Kidney epithelial cell (primary cell): Measurements from ENCODE around the gene ZCWPW1. TPM values are rescaled to one million over a fixed set of nuclear protein-coding genes. Genes with fewer than 3 reads are reported as not detected.

Experiments used
- DNase-seq: peaks from one replicate; pipeline ENCODE4 v3.0.0-alpha.2; 2010; ENCODE audit warnings: low read depth
- H3K27me3 ChIP-seq: 2 replicates; pipeline ENCODE4 v1.6.0; 2011; ENCODE audit warnings: low read length; ENCODE audit not compliant: control insufficient read depth, insufficient read depth
- H3K36me3 ChIP-seq: 2 replicates; pipeline ENCODE4 v1.5.1; 2011; ENCODE audit warnings: low read length; ENCODE audit not compliant: control insufficient read depth, insufficient read depth
- H3K4me3 ChIP-seq: 2 replicates; pipeline ENCODE4 v1.5.1; 2011; ENCODE audit warnings: low read depth, mild to moderate bottlenecking, control low read depth, low read length
- total RNA-seq: library from RNA; depleted of rRNA; stranded (reverse); fragments of >200 nt; gene quantifications from 2 replicates; pipeline ENCODE4 v1.2.3, GENCODE V29; 2015
- TF ChIP-seq, protein P1 (sequence below): IDR thresholded peaks from 2 replicates; pipeline ENCODE4 v1.5.1; 2011; ENCODE audit warnings: mild to moderate bottlenecking, moderate library complexity, low read length, control low read depth, inconsistent platforms; ENCODE audit not compliant: insufficient read depth, poor library complexity, severe bottlenecking

Gene ZCWPW1
- total RNA-seq, 1 donor from 2014 or later, result 0.88 TPM

- Histone ChIP-seq H3K4me3 (no peak overlapping the region), H3K27me3 (no peaks in the 10 kb centered on the region), H3K36me3 (peaks cover 2% of the 10 kb centered on the region)
- no peak for DNase-seq
- TF ChIP-seq, protein P1, sequence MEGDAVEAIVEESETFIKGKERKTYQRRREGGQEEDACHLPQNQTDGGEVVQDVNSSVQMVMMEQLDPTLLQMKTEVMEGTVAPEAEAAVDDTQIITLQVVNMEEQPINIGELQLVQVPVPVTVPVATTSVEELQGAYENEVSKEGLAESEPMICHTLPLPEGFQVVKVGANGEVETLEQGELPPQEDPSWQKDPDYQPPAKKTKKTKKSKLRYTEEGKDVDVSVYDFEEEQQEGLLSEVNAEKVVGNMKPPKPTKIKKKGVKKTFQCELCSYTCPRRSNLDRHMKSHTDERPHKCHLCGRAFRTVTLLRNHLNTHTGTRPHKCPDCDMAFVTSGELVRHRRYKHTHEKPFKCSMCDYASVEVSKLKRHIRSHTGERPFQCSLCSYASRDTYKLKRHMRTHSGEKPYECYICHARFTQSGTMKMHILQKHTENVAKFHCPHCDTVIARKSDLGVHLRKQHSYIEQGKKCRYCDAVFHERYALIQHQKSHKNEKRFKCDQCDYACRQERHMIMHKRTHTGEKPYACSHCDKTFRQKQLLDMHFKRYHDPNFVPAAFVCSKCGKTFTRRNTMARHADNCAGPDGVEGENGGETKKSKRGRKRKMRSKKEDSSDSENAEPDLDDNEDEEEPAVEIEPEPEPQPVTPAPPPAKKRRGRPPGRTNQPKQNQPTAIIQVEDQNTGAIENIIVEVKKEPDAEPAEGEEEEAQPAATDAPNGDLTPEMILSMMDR, result no peak
Measured at GRCh38 chr7:100360135-100360854, 68.2 kb downstream of the ZCWPW1 start.

DNA sequence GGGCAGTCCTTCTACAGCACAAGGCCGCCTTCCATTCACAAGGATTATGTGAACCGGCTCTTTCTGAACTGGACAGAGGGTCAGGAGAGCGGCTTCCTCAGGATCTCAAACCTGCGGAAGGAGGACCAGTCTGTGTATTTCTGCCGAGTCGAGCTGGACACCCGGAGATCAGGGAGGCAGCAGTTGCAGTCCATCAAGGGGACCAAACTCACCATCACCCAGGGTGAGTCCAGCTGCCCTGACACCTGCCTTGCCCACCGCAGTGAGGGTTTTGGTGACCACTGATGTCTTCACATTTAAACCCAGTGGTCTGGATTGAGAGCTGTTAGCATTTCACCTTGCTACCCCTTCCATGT, 69.7 kb downstream of the ZCWPW1 start:
- Histone ChIP-seq H3K4me3 (no peak overlapping the region), H3K36me3 (peaks cover 3% of the 10 kb centered on the region), H3K27me3 (no peaks in the 10 kb centered on the region)
- DNase-seq, result no peak
- TF ChIP-seq, protein P1, result no peak

- Histone ChIP-seq H3K27me3 (no peaks in the 10 kb centered on the region), H3K4me3 (no peak within 1 kb of the TSS), H3K36me3 (peaks cover 3% of the 10 kb centered on the region)
- TF ChIP-seq, protein P1, result no peak
- no peak for DNase-seq
Measured at GRCh38 chr7:100358027-100358856, 70.3 kb downstream of the ZCWPW1 start, which contains the start of gene PILRB. PILRB (plus strand) TSS chr7:100358117; CDS start chr7:100358303, 186 bp downstream.

- no peak overlapping the region for H3K4me3 ChIP-seq
- H3K36me3 ChIP-seq, result peaks cover 3% of the 10 kb centered on the region
- no peaks in the 10 kb centered on the region for H3K27me3 ChIP-seq
- TF ChIP-seq, protein P1, result no peak
- no peak for DNase-seq
Measured at GRCh38 chr7:100357131-100357561, 71.4 kb downstream of the ZCWPW1 start.

GRCh38 chr7:100356416-100357068, 72.0 kb downstream of the ZCWPW1 start:
- TF ChIP-seq, protein P1, result no peak
- H3K27me3 ChIP-seq, result no peaks in the 10 kb centered on the region
- H3K4me3 ChIP-seq, result no peak overlapping the region
- H3K36me3 ChIP-seq, result peaks cover 4% of the 10 kb centered on the region
- DNase-seq, result no peak
